SIG-M5 (cell line): ENCODE data around the gene CRAMP1.
"Not testable (repeated sequence)": the region's sequence is repeated elsewhere in the genome, so short reads cannot be mapped to it uniquely, and the experiment has no call there.

Source experiments
- DNase-seq: peaks from one replicate; lab custom pipeline; 2025; lab: John Stamatoyannopoulos, UW

The CRAMP1 gene

DNA sequence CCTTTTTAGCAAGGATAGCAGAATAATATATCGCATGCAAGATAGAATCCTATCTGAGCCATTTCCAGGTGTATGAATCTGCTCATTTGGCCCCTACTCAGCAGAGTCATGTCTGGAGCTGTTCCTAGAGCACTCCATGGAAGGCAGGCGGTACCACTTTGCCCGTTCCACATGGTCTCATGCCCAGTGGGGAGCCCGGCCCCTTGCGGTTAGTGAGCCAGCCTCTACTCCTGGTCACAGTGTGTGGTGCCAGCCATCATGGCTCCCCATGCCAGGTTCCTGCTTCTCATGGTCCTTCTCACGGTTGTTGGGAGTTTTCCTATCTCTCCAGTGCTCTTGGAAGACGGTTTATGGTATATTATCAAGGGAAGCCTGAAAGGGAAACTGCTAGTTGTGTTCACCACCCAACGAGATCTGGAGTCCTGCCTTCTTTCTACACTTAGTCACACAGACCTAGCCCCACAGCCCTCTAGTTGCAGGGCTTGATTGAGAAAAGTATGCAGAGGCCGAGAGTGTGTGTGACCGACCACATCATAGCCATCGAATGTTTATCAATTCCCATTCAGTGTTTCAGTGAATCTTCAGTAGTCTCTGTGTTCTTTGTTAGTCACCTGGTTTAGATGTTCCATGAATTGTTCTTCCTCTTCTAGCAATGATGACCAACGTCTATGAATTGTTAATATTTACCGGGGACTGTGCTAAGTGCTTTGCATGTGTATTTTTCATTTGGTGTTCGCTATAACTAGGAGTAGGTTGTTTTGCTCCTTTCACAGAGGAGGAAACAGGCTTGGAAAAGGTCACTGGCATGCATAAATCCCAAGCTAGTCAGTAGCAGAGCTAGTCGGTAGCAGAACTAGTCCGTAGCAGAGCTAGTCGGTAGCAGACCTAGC lies 75.5 kb downstream of the CRAMP1 start:
- DNase-seq, result no peak

GRCh38 chr16:1688807-1689560 lies 76.8 kb downstream of the CRAMP1 start:
- DNase-seq, result no peak

- DNase-seq, result no peak
These were observed 77.7 kb downstream of the CRAMP1 start for GRCh38 chr16:1689853-1690252.

DNA sequence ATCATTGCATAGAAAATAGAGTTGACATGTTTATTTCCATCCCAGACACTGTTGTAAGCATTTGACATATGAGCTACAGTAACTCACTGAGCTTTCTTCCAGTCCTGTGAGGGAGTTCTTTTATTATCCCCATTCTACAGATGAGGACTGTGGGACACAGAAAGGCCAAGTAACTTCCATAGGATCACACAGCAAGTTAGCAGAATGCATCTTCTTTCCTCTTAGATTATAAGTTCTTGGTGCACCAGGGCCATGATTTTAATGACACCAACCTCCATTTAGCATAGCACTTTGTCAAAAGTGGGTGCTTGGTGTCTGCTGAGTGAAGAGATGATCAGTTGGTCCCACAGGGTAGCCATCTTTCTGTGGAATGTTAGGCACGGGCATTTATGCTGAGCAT lies 78.7 kb downstream of the CRAMP1 start:
- DNase-seq, result no peak

DNA sequence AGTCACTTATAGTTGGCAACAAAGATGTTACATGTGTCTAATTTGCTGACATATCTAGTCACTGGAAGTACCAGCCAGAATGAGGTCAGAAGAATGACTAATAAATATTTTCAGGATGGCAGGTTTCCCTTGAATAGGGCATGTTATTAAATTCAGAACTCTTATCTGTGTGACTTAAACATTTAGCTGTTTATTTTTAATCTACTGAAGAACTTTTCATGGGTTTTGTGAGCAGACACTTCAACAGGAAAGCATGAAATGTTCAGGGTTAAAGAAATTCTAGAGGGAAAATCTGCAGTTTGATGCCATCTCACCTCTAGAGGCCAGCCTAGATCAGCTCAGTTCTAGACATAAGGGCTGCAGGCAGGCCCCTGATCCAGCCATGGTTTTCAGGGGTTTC lies 79.1 kb downstream of the CRAMP1 start:
- DNase-seq, result no peak

GRCh38 chr16:1691956-1692355 lies 79.8 kb downstream of the CRAMP1 start:
- DNase-seq, result no peak

DNA sequence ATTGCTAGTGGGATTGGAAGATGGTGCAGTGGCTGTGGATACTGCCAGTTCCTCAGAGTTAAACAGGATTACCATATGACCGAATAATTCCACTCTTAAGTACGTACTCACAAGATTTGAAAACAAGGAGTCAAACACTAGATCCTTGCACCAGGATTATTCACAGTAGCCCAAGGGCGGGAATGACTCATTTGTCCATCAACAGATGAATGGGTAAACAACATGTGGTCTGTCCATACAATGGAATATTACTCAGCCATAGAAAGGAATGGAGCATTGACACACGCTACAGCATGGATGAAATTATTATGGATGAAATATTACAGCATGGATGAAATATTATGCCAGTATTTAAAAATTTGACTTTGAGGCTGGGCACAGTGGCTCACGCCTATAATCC lies 84.7 kb downstream of the CRAMP1 start:
- DNase-seq, result no peak

- DNase-seq, result no peak
These were observed 86.5 kb downstream of the CRAMP1 start for GRCh38 chr16:1698680-1699079.

- no peak for DNase-seq
These were observed 88.1 kb downstream of the CRAMP1 start for GRCh38 chr16:1700246-1700645.

- DNase-seq, result no peak
These were observed 89.2 kb downstream of the CRAMP1 start for GRCh38 chr16:1701216-1701878.

- not testable (repeated sequence) for DNase-seq
These were observed 93.1 kb downstream of the CRAMP1 start for GRCh38 chr16:1705324-1705687.

- DNase-seq, result no peak
These were observed 93.7 kb downstream of the CRAMP1 start, which contains the start of gene MAPK8IP3 for GRCh38 chr16:1705688-1706385. TSS of gene MAPK8IP3 (plus strand) at chr16:1706195. CDS start at chr16:1706340, 145 bp downstream.

- DNase-seq, result no peak
These were observed 94.4 kb downstream of the CRAMP1 start for GRCh38 chr16:1706386-1707192.

GRCh38 chr16:1707193-1707790 lies 95.1 kb downstream of the CRAMP1 start:
- DNase-seq, result no peak

DNA sequence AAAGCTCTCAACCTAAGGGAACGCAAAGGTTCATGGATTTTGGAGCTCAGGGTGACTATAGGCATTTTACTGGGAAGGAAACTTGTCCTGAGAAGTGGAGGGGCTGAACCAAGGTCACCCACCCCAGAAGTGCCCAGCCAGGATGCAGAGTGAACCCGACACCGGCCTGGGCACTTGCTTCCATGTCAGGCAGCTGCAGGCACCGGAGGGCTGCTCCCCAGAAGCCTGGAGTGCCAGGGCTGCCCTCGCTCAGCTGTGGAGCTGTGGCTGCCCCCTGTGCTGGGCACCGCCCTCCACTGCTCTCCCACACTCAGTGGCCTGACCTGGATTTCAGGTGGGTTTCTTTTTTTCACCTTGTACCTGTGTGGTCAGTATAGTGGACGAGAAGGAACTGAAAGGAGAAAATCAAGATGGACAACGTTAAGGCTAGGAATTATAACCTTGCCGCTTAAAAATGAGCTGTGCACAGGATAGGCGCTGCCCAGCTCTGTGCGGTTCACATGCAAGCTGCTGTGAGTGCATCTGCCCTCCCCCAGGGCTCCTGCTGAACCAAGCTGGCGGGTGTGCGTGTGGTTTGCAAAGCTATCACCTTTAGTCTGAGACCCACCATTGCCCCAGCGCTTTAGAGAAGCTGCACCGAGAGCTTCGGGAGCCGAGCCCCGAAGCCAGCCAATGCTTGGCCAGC lies 96.1 kb downstream of the CRAMP1 start:
- DNase-seq, result no peak

- no peak for DNase-seq
These were observed 96.6 kb downstream of the CRAMP1 start for GRCh38 chr16:1708768-1709180.

- no peak for DNase-seq
These were observed 97.2 kb downstream of the CRAMP1 start for GRCh38 chr16:1709356-1709755.

- no peak for DNase-seq
These were observed 98.8 kb downstream of the CRAMP1 start for GRCh38 chr16:1710811-1711507.

DNA sequence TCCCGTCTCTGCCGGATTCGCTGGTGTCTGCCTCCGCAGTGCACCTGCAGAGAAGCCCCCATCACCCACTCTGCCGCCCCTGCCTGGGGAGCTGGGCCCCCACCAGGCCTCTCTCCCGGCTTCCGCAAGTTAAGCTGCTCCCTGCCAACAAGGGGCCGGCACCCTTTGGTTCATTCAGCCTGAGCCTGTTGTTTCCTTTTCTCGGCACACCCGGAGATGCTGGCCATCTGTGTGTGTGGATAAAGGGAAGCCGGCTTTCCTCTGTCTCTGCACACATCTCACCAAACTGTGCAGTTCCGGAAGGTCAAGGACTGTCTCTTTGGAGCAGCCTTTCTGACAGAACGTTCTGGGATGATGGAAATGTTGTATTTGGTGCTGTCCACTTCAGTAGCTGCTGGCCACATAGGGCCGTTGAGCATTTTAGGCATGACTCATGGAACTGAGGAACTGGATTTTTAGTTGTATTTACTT lies 100.7 kb downstream of the CRAMP1 start:
- no peak for DNase-seq
